ENCODE data around the gene CNTFR.

CNTFR gene

GRCh38 chr9:34570809-34571480, 18.6 kb downstream of the CNTFR start:
- no peak for DNase-seq

GRCh38 chr9:34570376-34570775, 19.1 kb downstream of the CNTFR start:
- DNase-seq: no peak

DNA sequence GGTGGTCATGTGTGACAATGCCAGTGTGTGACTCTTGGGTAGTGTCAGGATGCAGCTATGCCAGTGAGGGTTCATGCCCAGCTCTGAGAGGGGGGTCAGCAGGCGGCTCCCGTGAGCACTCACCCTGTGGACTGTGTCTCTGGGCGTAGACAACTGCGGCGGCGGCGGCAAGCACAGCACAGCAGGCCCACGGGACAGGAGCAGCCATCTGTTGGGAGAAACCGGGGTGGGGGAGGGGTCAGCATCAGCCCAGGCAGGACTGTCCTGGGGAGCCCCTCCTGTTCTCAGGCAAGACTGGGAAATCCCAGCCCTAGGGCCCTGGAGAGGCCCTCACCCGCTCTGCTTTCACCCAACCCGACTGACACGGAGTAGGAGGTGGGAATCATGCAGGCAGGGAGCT, 20.8 kb downstream of the CNTFR start:
- DNase-seq: no peak

DNA sequence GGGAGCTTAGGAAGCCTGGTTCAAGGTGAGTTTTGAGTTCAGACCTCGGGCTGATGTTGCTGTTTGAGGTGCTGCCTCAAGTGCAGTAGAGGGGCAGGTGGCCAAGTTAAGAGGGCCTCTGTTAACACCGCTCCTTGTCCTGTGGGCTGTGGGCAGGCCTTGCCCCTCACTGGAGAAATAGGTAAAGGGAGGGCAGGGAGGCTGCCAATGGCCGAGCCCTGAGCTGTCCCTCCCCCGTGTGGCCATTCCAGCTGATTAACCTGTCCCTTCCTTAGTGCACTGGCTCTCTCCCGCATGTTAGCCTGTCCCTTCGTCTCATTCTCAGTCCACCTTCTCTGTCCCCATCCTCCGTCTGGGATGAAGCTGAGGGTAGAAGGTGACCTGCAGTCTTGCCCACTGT, 21.4 kb downstream of the CNTFR start:
- DNase-seq: no peak

DNA sequence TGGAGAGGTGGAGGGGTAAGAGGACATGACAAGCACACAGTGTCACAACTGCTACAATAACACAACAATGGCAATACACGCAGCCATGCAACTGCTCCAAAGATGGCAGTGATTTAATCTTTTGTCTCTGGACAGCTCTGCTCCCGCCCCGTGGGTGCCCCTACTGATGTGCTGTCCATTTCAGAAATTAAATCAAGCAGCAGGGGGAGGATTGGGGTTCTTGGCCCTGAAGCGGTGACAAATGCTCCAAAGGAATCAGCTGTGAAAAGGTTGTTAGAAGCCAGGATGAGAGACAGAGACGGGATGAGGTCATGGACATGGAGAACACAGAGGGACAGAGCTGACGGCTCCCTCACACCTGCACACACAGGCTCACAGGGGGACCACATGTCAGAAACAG, 22.6 kb downstream of the CNTFR start:
- no peak for DNase-seq

- DNase-seq: no peak
These were observed 23.2 kb downstream of the CNTFR start for GRCh38 chr9:34566322-34566721.

GRCh38 chr9:34565856-34566255, 23.7 kb downstream of the CNTFR start:
- DNase-seq: no peak

DNA sequence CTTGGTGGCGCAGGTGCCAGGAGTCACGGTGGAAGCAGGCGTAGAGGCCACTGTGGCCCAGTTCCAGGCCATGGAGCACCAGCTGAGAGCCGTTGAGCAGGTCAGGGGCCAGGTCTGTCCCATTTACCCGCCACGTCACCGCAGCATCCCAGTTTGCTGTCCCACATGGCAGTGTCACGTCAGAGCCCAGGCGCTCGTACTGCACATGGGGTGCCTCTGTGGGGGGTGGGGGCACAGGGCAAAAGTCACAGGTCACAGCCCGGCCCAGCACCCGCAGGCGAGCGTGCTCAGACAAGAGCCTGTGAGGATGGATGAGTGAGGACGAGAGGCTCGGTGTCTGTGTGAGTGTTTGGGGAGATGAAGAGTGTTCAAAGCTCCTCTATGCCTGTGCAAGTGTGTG, 24.9 kb downstream of the CNTFR start:
- no peak for DNase-seq

- no peak for DNase-seq
These were observed 26.3 kb downstream of the CNTFR start for GRCh38 chr9:34563262-34563661.

GRCh38 chr9:34562135-34562745, 27.3 kb downstream of the CNTFR start:
- peak; percentile 26 for DNase-seq

GRCh38 chr9:34560599-34561214, 28.8 kb downstream of the CNTFR start:
- no peak for DNase-seq

DNA sequence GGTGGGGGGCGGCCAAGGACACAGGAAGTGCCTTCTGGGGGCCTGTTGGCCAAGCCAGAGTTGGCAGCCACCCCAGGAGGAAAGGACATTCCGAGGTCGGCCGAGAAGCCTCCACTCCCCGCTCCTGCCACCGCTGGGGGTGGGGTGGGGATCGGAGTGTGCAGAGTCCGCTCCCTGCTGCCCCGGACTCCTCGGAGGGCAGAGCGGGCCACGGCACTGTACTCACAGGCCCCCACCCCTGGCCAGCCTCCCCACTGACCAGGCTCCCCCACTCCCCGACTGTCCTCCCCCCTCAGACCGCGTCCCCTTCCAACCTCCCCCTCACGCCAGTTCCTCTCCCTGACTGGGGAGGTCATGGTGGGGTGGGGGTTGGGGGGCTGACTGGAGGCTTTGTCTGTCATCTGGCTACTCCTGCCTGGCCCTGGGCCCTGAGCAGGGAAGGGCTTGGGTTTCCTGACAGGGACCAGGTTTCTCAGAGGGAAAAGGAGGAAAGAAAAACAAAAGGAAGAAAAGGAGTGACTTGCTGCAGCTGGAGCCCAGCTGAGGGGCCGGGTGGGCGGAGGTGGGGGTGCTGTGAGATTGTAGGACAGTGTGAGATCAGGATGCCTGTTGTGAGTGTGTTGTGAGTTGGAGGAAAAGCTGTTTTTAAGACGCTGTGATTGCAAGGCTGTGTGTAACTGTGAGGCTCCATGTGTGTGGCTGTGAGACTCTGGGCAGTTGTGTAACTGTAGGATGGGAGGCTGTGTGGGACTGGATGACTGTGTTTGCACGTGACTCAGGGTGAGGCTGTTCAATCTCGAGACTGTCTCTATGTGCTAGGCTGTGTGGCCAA, 29.7 kb downstream of the CNTFR start:
- DNase-seq: no peak

DNA sequence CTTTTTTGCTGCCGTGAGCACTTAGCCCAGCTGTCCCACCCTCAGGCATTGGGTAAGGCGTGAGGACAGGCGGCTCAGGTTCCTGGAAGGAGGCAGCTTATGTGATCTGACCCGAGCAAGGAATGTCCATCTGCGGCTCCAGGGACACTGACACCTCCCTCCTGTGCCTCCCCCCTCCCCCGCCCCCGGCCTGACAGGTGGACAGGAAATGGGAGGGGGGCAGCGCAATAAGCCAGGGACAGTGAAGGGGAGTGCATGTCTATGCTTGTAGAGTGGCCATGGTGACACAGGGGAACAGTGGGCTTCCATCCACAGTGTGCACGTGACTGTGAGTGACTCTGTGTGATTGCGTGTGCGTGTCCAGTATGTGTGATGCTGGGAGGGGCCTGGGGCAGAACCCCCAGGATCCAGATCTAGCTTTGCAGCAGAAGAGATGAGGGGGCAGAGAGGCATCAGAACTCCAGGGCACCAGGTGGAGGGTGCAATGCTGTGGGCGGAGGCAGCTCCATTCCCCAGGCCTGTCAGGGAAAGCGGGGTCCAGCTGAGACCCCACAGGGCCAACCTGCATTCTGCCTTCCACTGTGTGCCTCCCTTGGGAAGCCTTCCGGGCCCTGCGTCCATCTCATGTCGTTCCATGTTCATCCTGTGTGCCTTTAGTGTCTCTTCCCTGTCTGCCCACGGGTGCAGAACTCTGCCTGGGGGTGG, 30.5 kb downstream of the CNTFR start:
- no peak for DNase-seq

GRCh38 chr9:34558364-34558763, 31.2 kb downstream of the CNTFR start:
- DNase-seq: no peak

DNA sequence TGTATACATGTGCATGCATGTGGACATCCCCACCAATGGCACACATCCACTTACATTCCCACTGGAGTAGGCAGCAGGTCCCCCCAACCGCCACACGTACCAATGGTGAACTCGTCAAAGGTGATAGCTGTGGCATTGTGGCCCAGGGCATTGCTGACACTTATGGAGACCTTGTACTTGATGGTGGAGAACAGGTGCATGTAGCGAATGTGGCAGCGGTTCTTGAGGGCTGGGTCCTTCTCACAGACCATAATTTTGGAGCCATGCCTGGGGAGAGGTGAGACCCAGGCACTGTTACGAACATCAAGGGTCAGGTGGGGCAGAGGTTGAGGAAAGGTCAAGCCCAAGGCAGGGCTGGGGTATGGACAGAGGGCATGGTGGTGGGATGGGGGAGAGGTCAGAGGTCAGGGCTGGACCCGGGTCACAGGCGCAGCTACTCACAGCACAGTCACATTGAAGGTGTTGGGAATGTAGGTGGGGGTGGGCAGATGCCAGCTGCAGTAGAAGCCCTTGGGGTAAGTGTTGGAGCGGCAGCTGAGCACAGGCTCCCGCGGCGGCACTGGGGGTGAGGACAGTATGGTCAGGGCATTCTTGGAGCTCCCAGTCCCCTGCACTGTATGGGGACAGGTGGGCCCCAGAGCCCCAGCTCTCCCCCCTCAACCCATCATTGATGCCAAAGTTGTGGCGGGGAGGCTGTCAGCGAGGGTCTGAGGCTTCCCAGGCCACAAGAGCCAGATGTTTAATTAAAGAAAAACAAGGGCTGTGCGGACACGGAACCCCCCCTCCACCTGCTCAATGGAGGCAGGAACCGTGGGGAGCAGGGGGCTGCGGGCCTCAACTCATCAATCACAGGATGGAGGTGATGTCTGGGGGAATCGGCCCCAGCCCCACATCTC, 31.9 kb downstream of the CNTFR start:
- no peak for DNase-seq

GRCh38 chr9:34556949-34557348, 32.6 kb downstream of the CNTFR start:
- no peak for DNase-seq

GRCh38 chr9:34555936-34556525, 33.5 kb downstream of the CNTFR start:
- DNase-seq: no peak

GRCh38 chr9:34555500-34555899, 34.0 kb downstream of the CNTFR start:
- no peak for DNase-seq

GRCh38 chr9:34555002-34555348, 34.5 kb downstream of the CNTFR start:
- no peak for DNase-seq

- DNase-seq: no peak
These were observed 35.1 kb downstream of the CNTFR start for GRCh38 chr9:34554211-34555001.

GRCh38 chr9:34553511-34554021, 36.0 kb downstream of the CNTFR start:
- no peak for DNase-seq
